Measurements from ENCODE around the gene POU6F2.

GRCh38 chr7:39488467-39489393 is 511.0 kb downstream of the POU6F2 start:
- TF ChIP-seq, protein P1, sequence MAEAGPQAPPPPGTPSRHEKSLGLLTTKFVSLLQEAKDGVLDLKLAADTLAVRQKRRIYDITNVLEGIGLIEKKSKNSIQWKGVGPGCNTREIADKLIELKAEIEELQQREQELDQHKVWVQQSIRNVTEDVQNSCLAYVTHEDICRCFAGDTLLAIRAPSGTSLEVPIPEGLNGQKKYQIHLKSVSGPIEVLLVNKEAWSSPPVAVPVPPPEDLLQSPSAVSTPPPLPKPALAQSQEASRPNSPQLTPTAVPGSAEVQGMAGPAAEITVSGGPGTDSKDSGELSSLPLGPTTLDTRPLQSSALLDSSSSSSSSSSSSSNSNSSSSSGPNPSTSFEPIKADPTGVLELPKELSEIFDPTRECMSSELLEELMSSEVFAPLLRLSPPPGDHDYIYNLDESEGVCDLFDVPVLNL (CRISPR knock-in tag; IDR thresholded peaks at IDR 0.05; ENCODE audit: borderline replicate concordance, low read depth) = no peak
- TF ChIP-seq FOXJ3 (CRISPR knock-in tag; IDR thresholded peaks at IDR 0.05; ENCODE audit: borderline replicate concordance) = no peak
- TF ChIP-seq, protein P2, sequence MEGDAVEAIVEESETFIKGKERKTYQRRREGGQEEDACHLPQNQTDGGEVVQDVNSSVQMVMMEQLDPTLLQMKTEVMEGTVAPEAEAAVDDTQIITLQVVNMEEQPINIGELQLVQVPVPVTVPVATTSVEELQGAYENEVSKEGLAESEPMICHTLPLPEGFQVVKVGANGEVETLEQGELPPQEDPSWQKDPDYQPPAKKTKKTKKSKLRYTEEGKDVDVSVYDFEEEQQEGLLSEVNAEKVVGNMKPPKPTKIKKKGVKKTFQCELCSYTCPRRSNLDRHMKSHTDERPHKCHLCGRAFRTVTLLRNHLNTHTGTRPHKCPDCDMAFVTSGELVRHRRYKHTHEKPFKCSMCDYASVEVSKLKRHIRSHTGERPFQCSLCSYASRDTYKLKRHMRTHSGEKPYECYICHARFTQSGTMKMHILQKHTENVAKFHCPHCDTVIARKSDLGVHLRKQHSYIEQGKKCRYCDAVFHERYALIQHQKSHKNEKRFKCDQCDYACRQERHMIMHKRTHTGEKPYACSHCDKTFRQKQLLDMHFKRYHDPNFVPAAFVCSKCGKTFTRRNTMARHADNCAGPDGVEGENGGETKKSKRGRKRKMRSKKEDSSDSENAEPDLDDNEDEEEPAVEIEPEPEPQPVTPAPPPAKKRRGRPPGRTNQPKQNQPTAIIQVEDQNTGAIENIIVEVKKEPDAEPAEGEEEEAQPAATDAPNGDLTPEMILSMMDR (IDR thresholded peaks at IDR 0.05) = no peak
- no peak for TF ChIP-seq ARID4B (CRISPR knock-in tag; IDR thresholded peaks at IDR 0.05; ENCODE audit: borderline replicate concordance)
- TF ChIP-seq, protein P3, sequence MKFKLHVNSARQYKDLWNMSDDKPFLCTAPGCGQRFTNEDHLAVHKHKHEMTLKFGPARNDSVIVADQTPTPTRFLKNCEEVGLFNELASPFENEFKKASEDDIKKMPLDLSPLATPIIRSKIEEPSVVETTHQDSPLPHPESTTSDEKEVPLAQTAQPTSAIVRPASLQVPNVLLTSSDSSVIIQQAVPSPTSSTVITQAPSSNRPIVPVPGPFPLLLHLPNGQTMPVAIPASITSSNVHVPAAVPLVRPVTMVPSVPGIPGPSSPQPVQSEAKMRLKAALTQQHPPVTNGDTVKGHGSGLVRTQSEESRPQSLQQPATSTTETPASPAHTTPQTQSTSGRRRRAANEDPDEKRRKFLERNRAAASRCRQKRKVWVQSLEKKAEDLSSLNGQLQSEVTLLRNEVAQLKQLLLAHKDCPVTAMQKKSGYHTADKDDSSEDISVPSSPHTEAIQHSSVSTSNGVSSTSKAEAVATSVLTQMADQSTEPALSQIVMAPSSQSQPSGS (CRISPR knock-in tag; IDR thresholded peaks at IDR 0.05; ENCODE audit: borderline replicate concordance, low read depth) = no peak
